ENCODE results near the gene ZDHHC11. TPM values are rescaled to one million over a fixed set of nuclear protein-coding genes. Genes with fewer than 3 reads are reported as not detected.
"Not testable (repeated sequence)": the region's sequence is repeated elsewhere in the genome, so short reads cannot be mapped to it uniquely, and the experiment has no call there.

Gene ZDHHC11
- polyA plus RNA-seq, 4 donors, result 4.9 to 40.5 (median 6.5) TPM

DNA sequence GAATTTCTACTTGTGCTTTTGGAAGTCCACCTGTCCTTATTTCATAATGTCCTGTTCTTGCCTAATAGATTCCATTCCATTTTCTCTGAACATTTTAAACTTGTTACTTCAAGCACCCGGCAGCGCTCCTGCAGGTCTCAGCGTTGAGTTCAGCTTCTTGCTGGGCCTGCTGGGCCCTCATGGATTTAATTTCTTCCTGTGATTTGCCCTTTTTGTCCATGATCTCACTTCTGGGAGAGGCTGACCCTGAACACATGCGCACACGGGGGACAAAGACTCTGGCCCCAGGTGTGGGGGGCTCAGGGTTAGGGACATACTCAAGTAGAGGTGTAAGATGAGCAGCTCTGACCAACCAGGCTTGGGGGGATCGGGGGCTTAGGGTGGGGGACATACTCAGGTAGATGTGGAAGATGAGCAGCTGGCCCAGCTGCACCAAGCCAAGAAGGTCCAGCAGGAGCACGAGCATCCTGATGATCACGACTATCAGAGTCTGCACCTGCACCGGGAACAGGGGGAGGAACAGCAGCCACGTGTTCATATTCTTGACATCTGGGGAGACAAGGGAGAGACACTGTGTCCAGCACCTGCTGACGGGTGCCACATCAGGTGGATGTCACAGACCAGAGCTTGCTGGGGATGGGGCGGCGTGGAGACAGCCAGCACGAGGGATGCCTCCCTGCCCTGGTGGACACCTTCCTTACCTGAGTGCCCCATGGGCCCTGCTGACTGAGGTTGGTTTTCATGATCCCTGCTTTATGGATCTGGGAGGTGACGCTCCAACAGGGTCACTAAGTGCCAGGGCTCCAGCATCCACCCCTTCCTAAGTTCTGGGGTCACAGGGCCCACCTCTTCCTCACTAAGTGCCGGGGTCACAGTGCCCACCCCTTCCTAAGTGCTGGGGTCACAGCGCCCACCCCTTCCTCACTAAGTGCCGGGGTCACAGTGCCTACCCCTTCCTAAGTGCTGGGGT is 102.5 kb downstream of the ZDHHC11 start:
- H3K27me3 ChIP-seq (ENCODE audit: control insufficient read depth in 3 of 3, insufficient read depth in 3 of 3, low read length in 3 of 3); DNase-seq; H3K9me3 ChIP-seq (ENCODE audit: control insufficient read depth in 2 of 2, insufficient read depth in 1 of 2, low read depth in 1 of 2, low read length in 1 of 2); FAIRE-seq; H3K36me3 ChIP-seq (ENCODE audit: control insufficient read depth in 3 of 3, insufficient read depth in 2 of 3, low read depth in 1 of 3, low read length in 3 of 3); H3K4me1 ChIP-seq (ENCODE audit: control insufficient read depth in 3 of 3, insufficient read depth in 2 of 3, low read depth in 1 of 3, low read length in 2 of 3); H3K27ac ChIP-seq (ENCODE audit: low read depth in 1 of 3, low read length in 2 of 3); H3K4me3 ChIP-seq (ENCODE audit: low read depth in 1 of 3, low read length in 3 of 3): not testable (repeated sequence)
- 75 to 94% (median 80%) methylated on average over 10 to 18 of the region's 18 CpGs for WGBS, 3 donors

DNA sequence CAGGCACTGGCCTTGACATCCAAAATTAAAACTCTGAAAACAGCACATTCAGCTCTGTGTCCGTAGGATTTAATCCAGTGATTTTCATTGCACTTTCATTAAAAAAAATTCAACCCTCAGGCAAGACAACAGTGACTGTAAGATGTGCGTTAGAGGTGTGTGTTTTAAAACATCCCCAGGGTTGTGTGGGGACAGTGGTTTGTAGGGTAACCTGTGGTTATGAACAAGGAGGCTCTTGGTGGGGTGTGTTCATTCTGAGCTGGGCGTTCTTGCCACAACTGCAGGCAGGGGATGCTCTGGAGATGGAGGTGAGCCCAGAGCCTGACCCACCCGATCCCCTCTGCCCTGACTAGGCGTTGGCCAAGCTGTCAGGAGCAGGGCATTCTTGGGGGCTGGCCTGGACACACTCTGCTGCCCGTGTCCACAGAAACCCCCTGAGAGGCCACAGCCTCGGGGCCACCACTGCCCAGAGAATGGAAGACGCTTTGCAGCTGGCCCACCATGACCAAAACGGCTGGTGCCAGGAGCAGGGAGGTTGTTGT is 103.4 kb downstream of the ZDHHC11 start:
- not testable (repeated sequence) for H3K4me1 ChIP-seq (ENCODE audit: control insufficient read depth in 3 of 3, insufficient read depth in 2 of 3, low read depth in 1 of 3, low read length in 2 of 3); H3K9me3 ChIP-seq (ENCODE audit: control insufficient read depth in 2 of 2, insufficient read depth in 1 of 2, low read depth in 1 of 2, low read length in 1 of 2); H3K27me3 ChIP-seq (ENCODE audit: control insufficient read depth in 3 of 3, insufficient read depth in 3 of 3, low read length in 3 of 3); H3K27ac ChIP-seq (ENCODE audit: low read depth in 1 of 3, low read length in 2 of 3); FAIRE-seq; H3K4me3 ChIP-seq (ENCODE audit: low read depth in 1 of 3, low read length in 3 of 3); DNase-seq; H3K36me3 ChIP-seq (ENCODE audit: control insufficient read depth in 3 of 3, insufficient read depth in 2 of 3, low read depth in 1 of 3, low read length in 3 of 3)
- 81 to 92% (median 88%) methylated on average over 2 to 6 of the region's 9 CpGs for WGBS, 3 donors

DNA sequence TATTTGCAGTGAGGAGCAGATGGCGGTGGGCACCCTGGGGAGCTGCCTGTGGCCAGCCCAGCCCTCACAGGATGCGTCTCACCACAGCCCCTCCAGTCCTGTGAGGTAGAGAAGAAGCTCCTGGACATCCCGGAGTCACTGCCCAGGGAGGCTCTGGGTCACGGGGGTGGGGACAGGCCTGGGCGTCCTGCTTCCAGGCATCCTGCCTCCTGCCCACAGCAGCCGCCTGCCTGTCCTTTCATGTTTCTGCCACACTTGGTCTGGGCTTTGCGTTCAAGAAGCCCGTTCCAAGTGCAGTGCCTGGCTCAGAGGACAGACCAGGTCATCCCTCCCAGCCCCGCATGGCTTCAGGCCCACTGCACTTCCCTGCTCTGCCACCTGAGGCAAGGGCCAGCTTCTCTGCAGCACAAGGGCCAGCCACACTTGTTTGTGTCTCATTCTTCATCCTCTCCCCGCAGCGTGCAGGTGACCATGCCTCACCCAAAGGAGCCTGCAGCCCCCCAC is 104.5 kb downstream of the ZDHHC11 start:
- DNase-seq (no peak), FAIRE-seq (no peak)
- H3K27ac ChIP-seq (ENCODE audit: low read depth in 1 of 3, low read length in 2 of 3), result no peak overlapping the region
- no peaks in the 10 kb centered on the region for H3K9me3 ChIP-seq (ENCODE audit: control insufficient read depth in 2 of 2, insufficient read depth in 1 of 2, low read depth in 1 of 2, low read length in 1 of 2)
- no peaks in the 10 kb centered on the region for H3K4me1 ChIP-seq (ENCODE audit: control insufficient read depth in 3 of 3, insufficient read depth in 2 of 3, low read depth in 1 of 3, low read length in 2 of 3)
- peaks cover 0 to 6% (median 0%) of the 10 kb centered on the region in 3 donors for H3K36me3 ChIP-seq (ENCODE audit: control insufficient read depth in 3 of 3, insufficient read depth in 2 of 3, low read depth in 1 of 3, low read length in 3 of 3)
- H3K27me3 ChIP-seq (ENCODE audit: control insufficient read depth in 3 of 3, insufficient read depth in 3 of 3, low read length in 3 of 3), result no peaks in the 10 kb centered on the region
- no peak overlapping the region for H3K4me3 ChIP-seq (ENCODE audit: low read depth in 1 of 3, low read length in 3 of 3)
- WGBS, 3 donors, result 76 to 88% (median 84%) methylated on average over 7 to 11 of the region's 11 CpGs

Other genes with a start within 250 kb of the ZDHHC11 start
- gene CEP72, start 238.6 kb downstream of the ZDHHC11 start, polyA plus RNA-seq, result 1 to 10 TPM in 3 of 4 donors, under 1 TPM in 1; 0.54 to 9.6 (median 4.9) TPM
- 1 to 10 TPM; 3.0 to 6.3 (median 5.5) TPM for gene TPPP, start 157.6 kb downstream of the ZDHHC11 start, polyA plus RNA-seq
- 10 to 100 TPM in 2 of 4 donors, 1 to 10 TPM in 2; 2.2 to 18.8 (median 9.5) TPM for gene ZDHHC11B, start 66.3 kb downstream of the ZDHHC11 start, polyA plus RNA-seq
- 10 to 100 TPM; 21.2 to 53.2 (median 30.5) TPM for gene BRD9, start 41.8 kb upstream of the ZDHHC11 start, polyA plus RNA-seq
- gene TRIP13, start 41.9 kb upstream of the ZDHHC11 start, polyA plus RNA-seq, result 10 to 100 TPM in 1 of 4 donors, 1 to 10 TPM in 3; 1.6 to 12.1 (median 7.1) TPM
- gene NKD2, start 157.8 kb upstream of the ZDHHC11 start, polyA plus RNA-seq, result 10 to 100 TPM in 1 of 4 donors, 1 to 10 TPM in 1, under 1 TPM in 2; 0.22 to 11.9 (median 2.2) TPM

Data from small intestine (tissue), 7 donors.